Fibroblast of villous mesenchyme (primary cell): ENCODE data around the gene SPECC1. TPM values are rescaled to one million over a fixed set of nuclear protein-coding genes. Genes with fewer than 3 reads are reported as not detected.
A peak's percentile ranks its signal among the peaks of the same experiment; 100 is the strongest.
"Not testable (repeated sequence)": the region's sequence is repeated elsewhere in the genome, so short reads cannot be mapped to it uniquely, and the experiment has no call there.

Experiments
- DNase-seq: peaks from one replicate; pipeline ENCODE4 v3.0.0-alpha.2; 2010; ENCODE audit warnings: low read depth
- H3K4me3 ChIP-seq: 2 replicates; pipeline ENCODE4 v1.5.1; 2011; ENCODE audit warnings: low read depth, mild to moderate bottlenecking, low read length
- CTCF ChIP-seq: IDR thresholded peaks from 2 replicates; pipeline ENCODE4 v1.5.1; 2012; ENCODE audit warnings: low read depth, mild to moderate bottlenecking, low read length; ENCODE audit not compliant: insufficient read depth
- total RNA-seq: library from RNA; depleted of rRNA; stranded (reverse); fragments of >200 nt; gene quantifications from 2 replicates; pipeline ENCODE4 v1.2.3, GENCODE V29; 2012

The SPECC1 gene
- total RNA-seq, 1 donor: 148 TPM

- TF ChIP-seq CTCF: no peak
- no peak for DNase-seq
- no peak overlapping the region for H3K4me3 ChIP-seq
Observed at GRCh38 chr17:20223808-20224328, 214.7 kb downstream of the SPECC1 start.

DNA sequence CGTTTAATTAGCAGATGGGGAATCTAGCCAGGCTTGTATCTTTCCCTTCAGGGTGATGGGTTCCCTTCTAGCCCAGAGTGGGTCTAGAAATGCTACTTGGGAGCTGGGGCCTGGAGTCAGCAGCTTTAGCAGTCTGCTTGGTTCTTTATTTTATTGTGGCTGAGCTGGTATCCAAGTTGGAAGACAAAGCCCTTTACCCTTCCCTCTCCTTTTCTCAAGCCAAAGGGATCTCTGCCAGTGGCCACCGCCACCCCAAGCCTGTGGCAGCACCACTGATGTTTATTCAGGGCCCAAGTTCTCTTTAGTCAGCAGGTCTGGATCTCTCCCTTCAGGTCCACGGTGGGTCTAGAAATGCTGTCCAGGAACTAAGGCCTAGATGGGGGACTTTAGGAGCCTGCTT lies 215.2 kb downstream of the SPECC1 start:
- no peak overlapping the region for H3K4me3 ChIP-seq
- TF ChIP-seq CTCF: no peak
- no peak for DNase-seq

DNA sequence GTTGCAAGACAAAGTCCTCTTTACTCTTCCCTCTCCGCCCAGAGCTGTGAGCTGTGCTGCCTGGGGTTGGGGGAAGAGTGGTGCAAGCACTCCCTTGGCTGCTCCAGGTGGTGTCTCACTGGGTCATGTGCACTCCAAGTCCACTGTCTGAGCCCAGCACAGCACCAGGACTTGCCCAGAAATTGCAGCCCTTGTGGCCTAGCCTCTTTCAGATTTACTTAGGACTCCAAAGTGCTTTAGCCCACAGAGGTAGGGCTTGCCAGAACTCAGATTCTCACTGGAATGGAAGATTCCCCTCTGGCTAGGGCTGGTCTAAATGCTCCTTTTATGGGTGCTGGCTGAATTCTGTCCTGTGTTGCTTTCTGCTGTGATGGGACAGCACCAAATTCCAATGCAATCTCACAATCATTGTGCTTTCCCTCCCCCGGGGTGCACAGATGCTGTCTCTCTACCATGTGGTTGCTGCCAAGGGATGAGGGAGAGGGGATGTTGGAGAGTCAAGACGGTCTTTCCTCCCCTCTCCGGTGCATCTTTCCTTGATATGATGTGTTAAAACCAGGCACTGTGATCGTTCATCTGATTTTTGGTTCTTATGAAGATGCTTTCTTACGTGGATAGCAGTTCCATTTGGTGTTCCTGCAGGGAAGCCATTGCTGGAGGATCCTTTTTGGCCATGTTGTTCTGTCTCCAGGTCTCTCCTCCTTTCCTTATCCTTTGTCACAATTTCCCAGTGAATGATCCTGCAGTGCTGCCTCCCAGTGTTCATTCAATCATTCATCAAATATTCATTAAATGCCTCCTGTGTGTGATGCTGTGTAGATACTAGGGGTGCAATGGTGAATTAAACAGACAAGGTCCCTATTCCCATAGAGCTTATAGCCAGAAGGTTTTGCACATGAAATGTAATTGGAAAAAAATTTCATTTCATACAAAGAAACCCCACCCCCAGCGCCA lies 216.3 kb downstream of the SPECC1 start:
- DNase-seq: no peak
- H3K4me3 ChIP-seq: no peak overlapping the region
- peak; percentile 32 for TF ChIP-seq CTCF

- TF ChIP-seq CTCF: peak; percentile 89
- H3K4me3 ChIP-seq: no peak overlapping the region
- peak; percentile 86 for DNase-seq
Observed at GRCh38 chr17:20226814-20227482, 217.8 kb downstream of the SPECC1 start.

DNA sequence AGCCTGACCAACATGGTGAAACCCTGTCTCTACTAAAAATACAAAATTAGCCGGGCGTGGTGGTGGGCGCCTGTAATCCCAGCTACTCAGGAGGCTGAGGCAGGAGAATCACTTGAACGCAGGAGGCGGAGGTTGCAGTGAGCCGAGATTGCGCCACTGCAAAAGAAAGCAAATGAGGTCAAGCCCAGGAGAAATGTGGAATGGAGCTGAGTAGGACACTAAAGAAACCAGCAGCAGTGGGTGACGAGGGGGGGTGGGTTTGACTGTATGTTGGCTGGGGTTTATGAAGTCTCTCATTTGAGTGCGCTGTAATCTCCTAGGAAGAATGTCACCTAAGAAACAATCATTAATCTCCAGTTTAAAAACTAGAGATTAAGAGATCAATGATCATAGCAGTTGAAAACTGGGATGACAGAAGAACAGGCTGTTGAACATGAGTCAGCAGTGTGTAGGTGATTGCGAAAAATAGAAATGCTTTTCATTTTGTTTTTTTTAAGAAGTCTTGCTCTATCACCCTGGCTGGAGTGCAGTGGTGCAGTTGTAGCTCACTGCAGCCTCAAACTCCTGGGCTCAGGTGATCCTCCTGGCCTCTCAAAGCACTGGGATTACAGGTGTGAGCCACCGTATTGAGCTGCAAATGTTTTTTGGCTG lies 218.7 kb downstream of the SPECC1 start:
- DNase-seq: peak; percentile 61

GRCh38 chr17:20228410-20228809 lies 219.3 kb downstream of the SPECC1 start:
- no peak for DNase-seq
- TF ChIP-seq CTCF: no peak
- no peak overlapping the region for H3K4me3 ChIP-seq

More for the DNA sequence above, 218.7 kb downstream of the SPECC1 start:
- not testable (repeated sequence) for H3K4me3 ChIP-seq

- DNase-seq: no peak
- TF ChIP-seq CTCF: no peak
- H3K4me3 ChIP-seq: no peak overlapping the region
Observed at GRCh38 chr17:20228860-20229259, 219.7 kb downstream of the SPECC1 start.
